Endometrial microvascular endothelial cells (primary cell): ENCODE data around the gene KRTAP29-1. TPM values are rescaled to one million over a fixed set of nuclear protein-coding genes. Genes with fewer than 3 reads are reported as not detected.
"Not testable (repeated sequence)": the region's sequence is repeated elsewhere in the genome, so short reads cannot be mapped to it uniquely, and the experiment has no call there.

Source experiments
- in situ Hi-C: cut with HindIII; loops from 2 replicates; pipeline ENCODE4 v1.10.0; 2017; ENCODE audit warnings: low sequenced_read_pairs, low pct_unique_long_range_greater_than_20kb; ENCODE audit errors: inconsistent ontology term
- total RNA-seq: library from RNA; depleted of rRNA; stranded (reverse); fragments of >200 nt; gene quantifications from one replicate; pipeline ENCODE4 v1.2.3, GENCODE V29; 2015; ENCODE audit errors: inconsistent ontology term

KRTAP29-1 gene
- not detected for total RNA-seq

DNA sequence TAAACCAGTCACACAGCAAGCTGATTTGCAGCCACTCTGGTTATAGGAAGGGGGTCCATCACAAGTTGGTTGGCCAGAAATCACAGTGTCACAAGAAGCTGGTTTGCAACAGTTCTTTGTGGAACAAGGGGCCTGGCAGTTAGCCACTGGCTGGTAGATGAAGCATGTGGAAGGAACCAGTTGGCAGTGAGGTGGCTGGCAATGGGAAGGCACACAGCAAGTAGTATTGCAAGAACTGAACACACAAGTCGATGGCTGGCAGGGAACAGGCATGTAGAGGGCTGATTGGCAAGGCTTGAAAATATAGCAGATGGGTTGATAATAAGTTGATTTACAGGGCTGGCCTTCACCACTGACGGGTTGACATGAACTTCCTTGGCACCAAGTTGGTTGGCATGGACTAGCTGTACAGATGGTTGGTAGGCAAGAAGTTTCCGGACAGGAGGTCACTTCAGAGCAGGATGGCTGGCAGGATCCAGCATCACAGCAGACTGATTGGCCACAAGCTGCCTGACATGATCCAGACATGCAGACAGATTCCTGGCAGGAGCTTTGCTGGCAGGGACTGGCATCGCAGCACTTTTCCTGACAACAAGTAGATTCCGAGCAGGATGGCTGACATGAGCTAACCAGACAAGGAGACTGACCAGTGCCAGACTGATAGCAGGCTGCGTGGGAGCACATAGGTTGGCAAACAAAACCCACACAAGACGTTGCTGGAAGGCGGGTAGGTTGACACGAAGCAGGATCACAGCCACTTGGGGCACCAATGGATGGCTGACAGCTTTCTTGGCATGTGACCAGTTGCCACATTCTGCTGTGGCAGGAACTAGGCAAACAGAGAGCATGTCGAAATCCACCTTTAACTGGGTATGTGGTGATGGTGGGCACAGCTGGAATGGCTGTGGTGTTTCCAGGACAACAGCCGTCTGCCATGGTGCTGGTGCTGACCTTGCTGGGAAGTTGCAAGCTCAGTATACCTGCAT lies at the start of gene KRTAP29-1:
Gene KRTAP29-1, minus strand, starts transcription at position 936 of the 986 bp plus-strand sequence. Its CDS starts 0 bp downstream, at position 936.
- in situ Hi-C loops = no loop called here

DNA sequence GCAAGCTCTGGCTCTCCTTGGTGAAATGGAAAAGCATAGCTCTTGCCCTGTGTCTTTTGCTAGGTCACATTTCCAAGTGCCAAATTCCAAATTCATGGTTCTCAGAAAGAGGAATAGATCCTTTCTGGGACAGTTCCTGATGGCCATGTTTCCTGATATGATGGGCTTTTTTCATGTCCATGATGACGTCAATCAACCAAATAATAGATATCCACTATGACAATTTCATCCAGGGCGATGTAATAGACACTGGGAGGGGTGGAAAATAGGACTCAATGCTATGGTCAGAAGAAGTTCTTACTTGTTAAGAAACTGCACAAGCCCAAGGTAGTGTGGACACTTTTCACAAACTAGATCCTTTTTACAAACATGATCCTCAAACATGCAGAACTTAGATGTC lies 48.5 kb upstream of the KRTAP29-1 start:
- in situ Hi-C loops = no loop called here

- in situ Hi-C loops = not testable (repeated sequence)
Observed at GRCh38 chr17:41350381-41350878, 47.8 kb upstream of the KRTAP29-1 start, which contains the start of gene KRT33A. Gene KRT33A, minus strand, starts transcription at chr17:41350828. Its CDS starts 61 bp downstream, at chr17:41350767.

GRCh38 chr17:41347869-41348760 lies 45.5 kb upstream of the KRTAP29-1 start:
- in situ Hi-C loops = no loop called here

DNA sequence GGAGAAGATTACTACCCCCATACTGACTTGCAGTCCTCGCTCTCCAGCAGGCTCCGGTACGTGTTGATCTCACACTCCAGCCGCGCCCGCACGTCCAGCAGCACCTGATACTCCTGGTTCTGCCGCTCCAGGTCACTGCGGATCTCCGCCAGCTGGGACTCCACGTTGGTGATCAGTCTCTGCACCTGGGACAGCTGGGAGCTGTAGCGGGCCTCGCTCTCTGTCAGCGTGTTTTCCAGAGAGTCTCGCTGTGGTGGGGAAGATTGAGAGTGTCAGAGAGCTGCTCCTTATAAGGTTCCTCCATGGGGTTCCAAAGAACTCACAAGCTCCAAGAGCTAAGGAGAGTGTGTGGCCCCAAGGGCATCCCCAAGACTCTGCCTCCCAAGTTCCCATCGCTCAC lies 43.8 kb upstream of the KRTAP29-1 start:
- in situ Hi-C loops = not testable (repeated sequence)

- in situ Hi-C loops = no loop called here
Observed at GRCh38 chr17:41345992-41346391, 43.3 kb upstream of the KRTAP29-1 start.

DNA sequence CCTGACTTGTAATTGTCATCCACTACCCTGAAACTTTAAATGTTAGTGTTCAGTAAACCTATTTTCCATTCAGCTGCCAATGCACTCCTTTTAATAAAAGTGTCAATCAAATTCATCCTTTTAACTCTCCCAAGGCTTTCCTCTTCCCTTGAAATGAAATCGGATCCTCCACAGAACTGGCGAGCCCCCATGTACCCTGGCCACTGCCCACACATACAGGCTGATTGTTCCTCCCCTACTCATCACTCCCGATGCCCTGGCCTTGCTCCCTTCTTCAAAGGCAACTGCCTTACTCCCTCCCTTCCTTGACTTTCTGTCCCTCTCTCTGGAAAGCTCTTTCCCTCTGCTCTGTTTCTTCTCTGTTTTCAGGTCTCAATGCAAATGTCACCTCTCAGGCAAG lies 40.4 kb upstream of the KRTAP29-1 start:
- in situ Hi-C loops = no loop called here

GRCh38 chr17:41340934-41341861 lies 38.5 kb upstream of the KRTAP29-1 start:
- in situ Hi-C loops = no loop called here

DNA sequence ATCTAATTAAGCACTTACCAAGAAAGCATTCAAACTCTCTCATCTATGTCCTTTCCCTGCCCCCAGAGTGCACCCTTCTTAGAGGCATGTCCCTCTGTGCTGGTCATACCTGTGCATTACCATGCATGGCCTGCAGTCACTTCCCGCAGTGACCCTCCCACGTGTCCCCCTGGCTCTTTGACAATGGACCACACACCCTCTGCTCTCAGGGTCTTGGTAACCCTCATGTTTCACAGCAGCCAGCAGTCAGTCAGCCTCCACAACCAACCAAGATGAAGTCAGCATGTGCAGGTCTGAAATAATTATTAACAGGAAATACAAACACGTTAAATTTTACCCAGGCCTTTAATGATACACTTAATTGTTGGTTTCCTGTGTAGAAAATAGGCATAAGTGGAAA lies 37.8 kb upstream of the KRTAP29-1 start:
- in situ Hi-C loops = no loop called here

- in situ Hi-C loops = no loop called here
Observed at GRCh38 chr17:41339571-41340172, 37.0 kb upstream of the KRTAP29-1 start.

DNA sequence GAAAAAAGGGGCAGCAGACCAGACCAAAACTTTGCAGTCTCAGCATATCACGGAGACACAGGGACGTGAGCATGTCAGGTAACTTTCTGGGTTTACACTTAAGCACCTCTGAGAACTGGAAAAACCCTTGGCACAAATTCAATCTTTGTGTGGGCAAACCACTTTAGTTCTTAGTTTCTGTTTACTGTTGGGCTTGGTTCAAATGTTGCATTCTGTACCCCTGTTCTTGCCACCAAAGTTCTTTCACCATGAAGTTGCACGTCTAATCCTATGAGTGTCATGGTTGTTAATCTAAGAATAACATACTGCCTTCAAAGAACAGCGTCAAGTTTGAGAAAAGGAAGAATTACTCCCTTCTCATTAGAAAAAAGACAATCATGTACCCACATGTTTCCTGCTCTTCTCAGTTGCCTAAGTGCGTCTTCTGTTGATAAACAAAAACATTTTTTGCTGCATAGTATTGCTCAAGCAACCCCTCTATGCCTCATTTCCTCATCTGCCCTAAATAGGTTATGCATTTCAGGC lies 36.4 kb upstream of the KRTAP29-1 start:
- in situ Hi-C loops = no loop called here

GRCh38 chr17:41335747-41336146 lies 33.1 kb upstream of the KRTAP29-1 start:
- in situ Hi-C loops = no loop called here

- in situ Hi-C loops = no loop called here
Observed at GRCh38 chr17:41334385-41335305, 32.0 kb upstream of the KRTAP29-1 start.

- in situ Hi-C loops = no loop called here
Observed at GRCh38 chr17:41333836-41334235, 31.2 kb upstream of the KRTAP29-1 start.

DNA sequence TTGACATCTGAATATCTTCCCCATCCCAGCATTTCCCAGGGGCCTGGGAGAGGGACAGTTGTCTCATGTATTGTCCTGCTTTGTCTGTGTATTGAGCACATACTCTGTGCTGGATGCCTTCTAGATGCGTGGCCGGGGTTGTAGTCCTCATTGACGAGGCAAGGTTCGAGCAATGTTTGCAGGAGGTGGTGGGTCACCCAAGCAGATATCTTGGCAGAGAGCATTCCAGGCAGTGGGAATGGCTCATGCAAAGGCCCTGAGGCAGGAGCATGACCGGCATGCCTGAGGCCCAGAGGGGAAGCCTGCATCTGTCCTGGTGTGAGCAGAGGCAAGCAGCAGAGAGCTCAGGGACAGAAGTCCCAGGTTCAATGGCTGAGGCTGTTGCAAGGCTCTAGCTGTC lies 30.4 kb upstream of the KRTAP29-1 start:
- in situ Hi-C loops = no loop called here

GRCh38 chr17:41332239-41332638 lies 29.6 kb upstream of the KRTAP29-1 start:
- in situ Hi-C loops = no loop called here

GRCh38 chr17:41331606-41332005 lies 29.0 kb upstream of the KRTAP29-1 start:
- in situ Hi-C loops = no loop called here
